H9 (cell line): ENCODE data around the gene RASL10B. TPM values are rescaled to one million over a fixed set of nuclear protein-coding genes. Genes with fewer than 3 reads are reported as not detected.

Source experiments
- DNase-seq: peaks from one replicate; pipeline ENCODE4 v3.0.0-alpha.2; 2017
- H2AFZ ChIP-seq: one replicate; pipeline ENCODE4 v1.6.1; 2013; ENCODE audit warnings: mild to moderate bottlenecking, low read length, control low read depth, moderate library complexity
- H2AK5ac ChIP-seq: 2 replicates; pipeline ENCODE4 v1.6.1; 2013; ENCODE audit warnings: low read length, control low read depth, mixed read lengths; ENCODE audit not compliant: insufficient read length
- H2BK120ac ChIP-seq: one replicate; pipeline ENCODE4 v1.6.1; 2013; ENCODE audit warnings: low read depth, mild to moderate bottlenecking, low read length, control low read depth, inconsistent platforms; ENCODE audit not compliant: poor library complexity, severe bottlenecking
- H2BK12ac ChIP-seq: 2 replicates; pipeline ENCODE4 v1.6.1; 2013; ENCODE audit warnings: low read length, control low read depth, mixed read lengths, low read depth; ENCODE audit not compliant: insufficient read length
- H2BK15ac ChIP-seq: 2 replicates; pipeline ENCODE4 v1.6.1; 2013; ENCODE audit warnings: low read depth, low read length, control low read depth
- H2BK20ac ChIP-seq: one replicate; pipeline ENCODE4 v1.6.1; 2013; ENCODE audit warnings: low read depth, mild to moderate bottlenecking, low read length, control low read depth, inconsistent platforms; ENCODE audit not compliant: poor library complexity, severe bottlenecking
- H2BK5ac ChIP-seq: 2 replicates; pipeline ENCODE4 v1.6.1; 2013; ENCODE audit warnings: low read length, control low read depth, mixed read lengths; ENCODE audit not compliant: insufficient read length
- H3K14ac ChIP-seq: 2 replicates; pipeline ENCODE4 v1.6.1; 2013; ENCODE audit warnings: low read length, control low read depth; ENCODE audit not compliant: insufficient read depth
- H3K18ac ChIP-seq: 2 replicates; pipeline ENCODE4 v1.6.1; 2013; ENCODE audit warnings: low read depth, mild to moderate bottlenecking, mixed read lengths, low read length, control low read depth; ENCODE audit not compliant: insufficient read length
- H3K23ac ChIP-seq: 2 replicates; pipeline ENCODE4 v1.6.1; 2013; ENCODE audit warnings: low read length, control low read depth, mixed read lengths, low read depth; ENCODE audit not compliant: insufficient read length
- H3K23me2 ChIP-seq: 2 replicates; pipeline ENCODE4 v1.6.1; 2013; ENCODE audit warnings: low read depth, mild to moderate bottlenecking, mixed read lengths, low read length, control low read depth; ENCODE audit not compliant: insufficient read length, poor library complexity, severe bottlenecking
- H3K27ac ChIP-seq: 2 replicates; pipeline ENCODE4 v1.5.1; 2013; ENCODE audit warnings: low read length, control low read depth, mixed read lengths, low read depth; ENCODE audit not compliant: insufficient read length
- H3K27me3 ChIP-seq: 2 replicates; pipeline ENCODE4 v1.6.1; 2013; ENCODE audit warnings: low read length, control low read depth, inconsistent platforms; ENCODE audit not compliant: insufficient read depth
- H3K4ac ChIP-seq: 2 replicates; pipeline ENCODE4 v1.6.1; 2013; ENCODE audit warnings: low read depth, mild to moderate bottlenecking, control low read depth, inconsistent platforms, low read length, moderate library complexity
- H3K4me1 ChIP-seq: 2 replicates; pipeline ENCODE4 v1.6.1; 2013; ENCODE audit warnings: low read length, control low read depth, inconsistent platforms; ENCODE audit not compliant: insufficient read depth
- H3K4me2 ChIP-seq: 2 replicates; pipeline ENCODE4 v1.6.1; 2013; ENCODE audit warnings: low read length, control low read depth, mixed read lengths; ENCODE audit not compliant: insufficient read length, insufficient read depth
- H3K56ac ChIP-seq: 2 replicates; pipeline ENCODE4 v1.6.1; 2013; ENCODE audit warnings: low read depth, mild to moderate bottlenecking, mixed read lengths, low read length, control low read depth; ENCODE audit not compliant: insufficient read length
- H3K79me1 ChIP-seq: 2 replicates; pipeline ENCODE4 v1.6.1; 2013; ENCODE audit warnings: low read depth, mild to moderate bottlenecking, moderate library complexity, low read length, control low read depth, inconsistent platforms; ENCODE audit not compliant: insufficient read depth, poor library complexity, severe bottlenecking
- H3K79me2 ChIP-seq: 2 replicates; pipeline ENCODE4 v1.6.1; 2013; ENCODE audit warnings: low read length, control low read depth, inconsistent platforms; ENCODE audit not compliant: insufficient read depth
- H3K9ac ChIP-seq: 2 replicates; pipeline ENCODE4 v1.6.1; 2013; ENCODE audit warnings: low read length, control low read depth, mixed read lengths; ENCODE audit not compliant: insufficient read length; ENCODE audit errors: extremely low read depth
- H3K9me3 ChIP-seq: one replicate; pipeline ENCODE4 v1.6.1; 2013; ENCODE audit warnings: low read depth, low read length, inconsistent platforms; ENCODE audit not compliant: control insufficient read depth
- H3T11ph ChIP-seq: one replicate; pipeline ENCODE4 v1.6.1; 2013; ENCODE audit warnings: mild to moderate bottlenecking, low read length, control low read depth, inconsistent platforms
- H4K20me1 ChIP-seq: one replicate; pipeline ENCODE4 v1.6.1; 2013; ENCODE audit not compliant: control insufficient read depth, insufficient read length, insufficient read depth
- H4K5ac ChIP-seq: 2 replicates; pipeline ENCODE4 v1.6.1; 2013; ENCODE audit warnings: low read depth, mild to moderate bottlenecking, mixed read lengths, low read length, control low read depth; ENCODE audit not compliant: insufficient read length
- H4K8ac ChIP-seq: replicated peaks from 2 replicates; pipeline ENCODE4 v1.6.1; 2013; ENCODE audit warnings: low read length, control low read depth, mixed read lengths, low read depth; ENCODE audit not compliant: insufficient read length
- H4K91ac ChIP-seq: 2 replicates; pipeline ENCODE4 v1.6.1; 2013; ENCODE audit warnings: low read depth, mild to moderate bottlenecking, moderate library complexity, mixed read lengths, low read length, control low read depth; ENCODE audit not compliant: insufficient read length
- H3K27ac Mint-ChIP-seq, 3 experiments: 2 replicates in 2 of 3; 3 replicates in 1 of 3; pipeline ENCODE4 v1.8.0; 2020 to 2021; ENCODE audit warnings: mixed read lengths in 3 of 3, mild to moderate bottlenecking in 1 of 3, moderate library complexity in 1 of 3
- H3K27me3 Mint-ChIP-seq: 2 replicates; pipeline ENCODE4 v1.8.0; 2021; ENCODE audit warnings: low read depth, mild to moderate bottlenecking, moderate library complexity, mixed read lengths
- H3K36me3 Mint-ChIP-seq, 3 experiments: 2 replicates in 2 of 3; 3 replicates in 1 of 3; pipeline ENCODE4 v1.8.0; 2020 to 2021; ENCODE audit warnings: low read depth in 3 of 3, mixed read lengths in 3 of 3; ENCODE audit not compliant: insufficient read depth in 1 of 3
- H3K4me1 Mint-ChIP-seq, 2 experiments: 2 replicates each; pipeline ENCODE4 v1.8.0; 2020; ENCODE audit warnings: mixed read lengths in 2 of 2
- H3K4me3 Mint-ChIP-seq, 2 experiments: 2 replicates in 1 of 2; 3 replicates in 1 of 2; pipeline ENCODE4 v1.8.0; 2020 to 2021; ENCODE audit warnings: mild to moderate bottlenecking in 2 of 2, mixed read lengths in 2 of 2, moderate library complexity in 1 of 2
- H3K9me3 Mint-ChIP-seq, 2 experiments: 2 replicates in 1 of 2; 3 replicates in 1 of 2; pipeline ENCODE4 v1.8.0; 2020; ENCODE audit warnings: mild to moderate bottlenecking in 2 of 2, mixed read lengths in 2 of 2, moderate library complexity in 1 of 2
- WGBS: extraction: QIAGEN DNeasy Blood & Tissue Kit; methylation state at CpG from one replicate; pipeline ENCODE4 v1.1.7; 2013; ENCODE audit warnings: missing lambda C conversion rate, low lambda C conversion rate, mixed read lengths; ENCODE audit not compliant: insufficient read length; ENCODE audit errors: extremely low coverage; 5-methylcytosine and 5-hydroxymethylcytosine counted together
- total RNA-seq: library from RNA; stranded (reverse); gene quantifications from 2 replicates; pipeline ENCODE4 v1.2.1, GENCODE V29; 2021
- TF ChIP-seq, protein P1 (sequence below): fragments of 200-600 bp; sonication (generic); conservative IDR thresholded peaks from 3 replicates; pipeline ENCODE4 v1.8.0; 2021; ENCODE audit warnings: antibody characterized with exemption, mild to moderate bottlenecking

Gene RASL10B
- total RNA-seq, 1 experiment from 2014 or later = 15.9 TPM

DNA sequence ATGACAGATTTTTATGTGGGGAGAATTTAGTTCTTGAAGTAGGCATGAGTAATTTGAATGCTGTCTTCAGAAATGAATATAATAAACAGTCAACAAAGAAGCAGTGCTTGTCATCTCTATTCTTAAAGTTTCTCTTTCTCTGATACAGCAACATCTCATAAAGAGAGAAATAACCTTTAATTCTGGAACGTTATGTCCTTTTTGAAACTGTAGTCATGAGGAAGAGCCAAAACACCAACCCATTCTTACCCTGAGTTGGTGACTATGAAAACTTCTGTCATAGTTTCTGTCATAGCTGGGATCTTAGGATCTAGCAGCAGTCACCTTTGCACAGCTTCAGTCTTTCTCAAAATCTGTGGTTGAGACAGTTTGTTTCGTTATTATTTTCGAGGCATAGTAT lies 15.3 kb upstream of the RASL10B start:
- H3T11ph ChIP-seq = no peak overlapping the region
- H2BK120ac ChIP-seq = no peak overlapping the region
- H4K8ac ChIP-seq = no peak overlapping the region
- H3K4me1 ChIP-seq = no peaks in the 10 kb centered on the region
- H4K91ac ChIP-seq = no peak overlapping the region
- no peak overlapping the region for H3K27ac ChIP-seq
- H3K9me3 ChIP-seq = no peaks in the 10 kb centered on the region
- Mint-ChIP-seq H3K4me3 (no peak overlapping the region), H3K36me3 (peaks cover 4 to 31% (median 28%) of the 10 kb centered on the region in 3 experiments; a peak in 6 of 7 replicates), H3K27me3 (no peaks in the 10 kb centered on the region), H3K27ac (no peak overlapping the region), H3K9me3 (no peaks in the 10 kb centered on the region), H3K4me1 (no peaks in the 10 kb centered on the region)
- H2AK5ac ChIP-seq = no peak overlapping the region
- no peaks in the 10 kb centered on the region for H3K27me3 ChIP-seq
- WGBS = no CpG with 5 or more reads among the region's 3 CpGs
- no peaks in the 10 kb centered on the region for H4K20me1 ChIP-seq
- H3K14ac ChIP-seq = no peak overlapping the region
- no peak overlapping the region for H3K18ac ChIP-seq
- no peaks in the 10 kb centered on the region for H3K79me1 ChIP-seq
- no peak overlapping the region for H2BK15ac ChIP-seq
- no peak overlapping the region for H3K4me2 ChIP-seq
- no peak overlapping the region for H3K56ac ChIP-seq
- no peak overlapping the region for H3K4ac ChIP-seq
- no peak overlapping the region for H2BK5ac ChIP-seq
- no peaks in the 10 kb centered on the region for H3K23me2 ChIP-seq
- no peak overlapping the region for H2BK20ac ChIP-seq
- no peak overlapping the region for H2BK12ac ChIP-seq
- no peak overlapping the region for H4K5ac ChIP-seq
- TF ChIP-seq, protein P1, sequence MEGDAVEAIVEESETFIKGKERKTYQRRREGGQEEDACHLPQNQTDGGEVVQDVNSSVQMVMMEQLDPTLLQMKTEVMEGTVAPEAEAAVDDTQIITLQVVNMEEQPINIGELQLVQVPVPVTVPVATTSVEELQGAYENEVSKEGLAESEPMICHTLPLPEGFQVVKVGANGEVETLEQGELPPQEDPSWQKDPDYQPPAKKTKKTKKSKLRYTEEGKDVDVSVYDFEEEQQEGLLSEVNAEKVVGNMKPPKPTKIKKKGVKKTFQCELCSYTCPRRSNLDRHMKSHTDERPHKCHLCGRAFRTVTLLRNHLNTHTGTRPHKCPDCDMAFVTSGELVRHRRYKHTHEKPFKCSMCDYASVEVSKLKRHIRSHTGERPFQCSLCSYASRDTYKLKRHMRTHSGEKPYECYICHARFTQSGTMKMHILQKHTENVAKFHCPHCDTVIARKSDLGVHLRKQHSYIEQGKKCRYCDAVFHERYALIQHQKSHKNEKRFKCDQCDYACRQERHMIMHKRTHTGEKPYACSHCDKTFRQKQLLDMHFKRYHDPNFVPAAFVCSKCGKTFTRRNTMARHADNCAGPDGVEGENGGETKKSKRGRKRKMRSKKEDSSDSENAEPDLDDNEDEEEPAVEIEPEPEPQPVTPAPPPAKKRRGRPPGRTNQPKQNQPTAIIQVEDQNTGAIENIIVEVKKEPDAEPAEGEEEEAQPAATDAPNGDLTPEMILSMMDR = no peak
- no peak overlapping the region for H2AFZ ChIP-seq
- no peak overlapping the region for H3K9ac ChIP-seq
- no peak for DNase-seq
- no peak overlapping the region for H3K23ac ChIP-seq
- 0 out of 2 replicates have a peak, but pooled peaks cover 2% of the 10 kb centered on the region for H3K79me2 ChIP-seq
